Mucosa of stomach (tissue), 1 donor: ENCODE data around the gene LGR5.

Experiments
- H3K27me3 ChIP-seq: one replicate; pipeline ENCODE4 v1.7.0; 2013; ENCODE audit warnings: mild to moderate bottlenecking, low read length; ENCODE audit not compliant: control insufficient read depth, insufficient read depth
- H3K36me3 ChIP-seq: one replicate; pipeline ENCODE4 v1.7.0; 2013; ENCODE audit warnings: low read length; ENCODE audit not compliant: control insufficient read depth, insufficient read depth
- H3K4me1 ChIP-seq: one replicate; pipeline ENCODE4 v1.7.0; 2013; ENCODE audit warnings: mild to moderate bottlenecking, low read length; ENCODE audit not compliant: control insufficient read depth, insufficient read depth
- H3K4me3 ChIP-seq: one replicate; pipeline ENCODE4 v1.7.0; 2013; ENCODE audit warnings: low read length
- H3K9ac ChIP-seq: one replicate; pipeline ENCODE4 v1.7.0; 2013; ENCODE audit warnings: mild to moderate bottlenecking, low read length, moderate library complexity
- H3K9me3 ChIP-seq: one replicate; pipeline ENCODE4 v1.7.0; 2013; ENCODE audit warnings: mild to moderate bottlenecking, low read length, moderate library complexity; ENCODE audit not compliant: control insufficient read depth
- donor health status: Pancreatic carcinoma.

LGR5 gene

GRCh38 chr12:71589478-71589881 is 149.9 kb downstream of the LGR5 start:
- Histone ChIP-seq H3K4me3 (no peak overlapping the region), H3K9ac (no peak overlapping the region), H3K9me3 (no peaks in the 10 kb centered on the region), H3K36me3 (no peaks in the 10 kb centered on the region), H3K4me1 (no peaks in the 10 kb centered on the region), H3K27me3 (peaks cover 5% of the 10 kb centered on the region)

- H3K9me3 ChIP-seq = no peaks in the 10 kb centered on the region
- H3K36me3 ChIP-seq = no peaks in the 10 kb centered on the region
- no peaks in the 10 kb centered on the region for H3K4me1 ChIP-seq
- H3K27me3 ChIP-seq = peaks cover 5% of the 10 kb centered on the region
- H3K9ac ChIP-seq = no peak overlapping the region
- H3K4me3 ChIP-seq = no peak overlapping the region
These were observed 152.0 kb downstream of the LGR5 start for GRCh38 chr12:71591601-71592000.

- no peak overlapping the region for H3K9ac ChIP-seq
- no peak overlapping the region for H3K4me3 ChIP-seq
- H3K36me3 ChIP-seq = no peaks in the 10 kb centered on the region
- H3K9me3 ChIP-seq = no peaks in the 10 kb centered on the region
- no peaks in the 10 kb centered on the region for H3K4me1 ChIP-seq
- peaks cover 5% of the 10 kb centered on the region for H3K27me3 ChIP-seq
These were observed 153.2 kb downstream of the LGR5 start for GRCh38 chr12:71592841-71593240.

- no peak overlapping the region for H3K4me3 ChIP-seq
These were observed 154.8 kb downstream of the LGR5 start for GRCh38 chr12:71594214-71594948.

GRCh38 chr12:71599210-71599609 is 159.6 kb downstream of the LGR5 start:
- Histone ChIP-seq H3K4me3 (no peak overlapping the region), H3K36me3 (no peaks in the 10 kb centered on the region), H3K4me1 (no peaks in the 10 kb centered on the region), H3K9me3 (no peaks in the 10 kb centered on the region), H3K27me3 (no peaks in the 10 kb centered on the region), H3K9ac (no peak overlapping the region)

More at GRCh38 chr12:71594214-71594948, 154.8 kb downstream of the LGR5 start:
- Histone ChIP-seq H3K36me3 (no peaks in the 10 kb centered on the region), H3K27me3 (peaks cover 5% of the 10 kb centered on the region), H3K9me3 (no peaks in the 10 kb centered on the region), H3K4me1 (no peaks in the 10 kb centered on the region), H3K9ac (no peak overlapping the region)

- no peak overlapping the region for H3K4me3 ChIP-seq
- no peaks in the 10 kb centered on the region for H3K36me3 ChIP-seq
- H3K4me1 ChIP-seq = no peaks in the 10 kb centered on the region
- H3K9me3 ChIP-seq = no peaks in the 10 kb centered on the region
- H3K9ac ChIP-seq = no peak overlapping the region
- H3K27me3 ChIP-seq = no peaks in the 10 kb centered on the region
These were observed 161.9 kb downstream of the LGR5 start for GRCh38 chr12:71601546-71601945.

- Histone ChIP-seq H3K4me1 (no peaks in the 10 kb centered on the region), H3K9me3 (no peaks in the 10 kb centered on the region), H3K4me3 (no peak overlapping the region), H3K9ac (no peak overlapping the region), H3K27me3 (no peaks in the 10 kb centered on the region), H3K36me3 (no peaks in the 10 kb centered on the region)
These were observed 163.4 kb downstream of the LGR5 start for GRCh38 chr12:71602761-71603577.

- Histone ChIP-seq H3K4me1 (no peaks in the 10 kb centered on the region), H3K27me3 (no peaks in the 10 kb centered on the region), H3K9ac (no peak overlapping the region), H3K4me3 (no peak overlapping the region), H3K9me3 (no peaks in the 10 kb centered on the region), H3K36me3 (no peaks in the 10 kb centered on the region)
These were observed 165.4 kb downstream of the LGR5 start for GRCh38 chr12:71605039-71605438.

- Histone ChIP-seq H3K9me3 (no peaks in the 10 kb centered on the region), H3K9ac (no peak overlapping the region), H3K4me3 (no peak overlapping the region), H3K27me3 (no peaks in the 10 kb centered on the region), H3K4me1 (no peaks in the 10 kb centered on the region), H3K36me3 (no peaks in the 10 kb centered on the region)
These were observed 168.1 kb downstream of the LGR5 start for GRCh38 chr12:71607494-71608330.

- Histone ChIP-seq H3K9ac (no peak overlapping the region), H3K4me3 (no peak overlapping the region), H3K4me1 (no peaks in the 10 kb centered on the region), H3K27me3 (no peaks in the 10 kb centered on the region), H3K9me3 (no peaks in the 10 kb centered on the region), H3K36me3 (peaks cover 3% of the 10 kb centered on the region)
These were observed 170.6 kb downstream of the LGR5 start for GRCh38 chr12:71610031-71610795.

- no peaks in the 10 kb centered on the region for H3K36me3 ChIP-seq
- no peak overlapping the region for H3K9ac ChIP-seq
- no peak overlapping the region for H3K4me3 ChIP-seq
- no peaks in the 10 kb centered on the region for H3K27me3 ChIP-seq
- H3K4me1 ChIP-seq = no peaks in the 10 kb centered on the region
- no peaks in the 10 kb centered on the region for H3K9me3 ChIP-seq
These were observed 182.3 kb downstream of the LGR5 start for GRCh38 chr12:71621938-71622337.
